ENCODE results near the gene GFI1.
"Not testable (repeated sequence)": the region's sequence is repeated elsewhere in the genome, so short reads cannot be mapped to it uniquely, and the experiment has no call there.

The GFI1 gene

GRCh38 chr1:92486251-92487077 is at the start of gene GFI1:
TSS of gene GFI1 (minus strand) at chr1:92486925. CDS start at chr1:92483487, 3,438 bp downstream.
- DNase-seq = no peak

GRCh38 chr1:92532371-92532770 is 45.6 kb upstream of the GFI1 start:
- not testable (repeated sequence) for DNase-seq

- not testable (repeated sequence) for DNase-seq
Observed at GRCh38 chr1:92531939-92532338, 45.2 kb upstream of the GFI1 start.

GRCh38 chr1:92527670-92528069 is 40.9 kb upstream of the GFI1 start:
- DNase-seq = no peak

GRCh38 chr1:92524944-92525590 is 38.3 kb upstream of the GFI1 start:
- not testable (repeated sequence) for DNase-seq

- no peak for DNase-seq
Observed at GRCh38 chr1:92519043-92519442, 32.3 kb upstream of the GFI1 start.

- DNase-seq = no peak
Observed at GRCh38 chr1:92516574-92516973, 29.8 kb upstream of the GFI1 start.

- DNase-seq = no peak
Observed at GRCh38 chr1:92515796-92516201, 29.1 kb upstream of the GFI1 start.

- DNase-seq = no peak
Observed at GRCh38 chr1:92511541-92511940, 24.8 kb upstream of the GFI1 start.

GRCh38 chr1:92509619-92510018 is 22.9 kb upstream of the GFI1 start:
- no peak for DNase-seq

- DNase-seq = no peak
Observed at GRCh38 chr1:92505015-92505692, 18.4 kb upstream of the GFI1 start.

- no peak for DNase-seq
Observed at GRCh38 chr1:92504291-92505014, 17.7 kb upstream of the GFI1 start.

- no peak for DNase-seq
Observed at GRCh38 chr1:92503926-92504285, 17.2 kb upstream of the GFI1 start.

- DNase-seq = no peak
Observed at GRCh38 chr1:92503043-92503925, 16.6 kb upstream of the GFI1 start.

- peak; percentile 50 for DNase-seq
Observed at GRCh38 chr1:92502247-92502646, 15.5 kb upstream of the GFI1 start.

- no peak for DNase-seq
Observed at GRCh38 chr1:92500552-92500951, 13.8 kb upstream of the GFI1 start.

- no peak for DNase-seq
Observed at GRCh38 chr1:92495392-92496063, 8.8 kb upstream of the GFI1 start.

GRCh38 chr1:92494485-92495141 is 7.9 kb upstream of the GFI1 start:
- no peak for DNase-seq

- DNase-seq = no peak
Observed at GRCh38 chr1:92493139-92493538, 6.4 kb upstream of the GFI1 start.

- DNase-seq = no peak
Observed at GRCh38 chr1:92488832-92489231, 2.1 kb upstream of the GFI1 start.

GRCh38 chr1:92488416-92488815 is 1.7 kb upstream of the GFI1 start:
- no peak for DNase-seq

Data from HCEC 1CT (cell line).